Parathyroid adenoma (tissue), 2 donors: ENCODE results near the gene DAZ4.
"Not testable (repeated sequence)": the region's sequence is repeated elsewhere in the genome, so short reads cannot be mapped to it uniquely, and the experiment has no call there.

Experiments used
- H2AFZ ChIP-seq: fragments of 300-600 bp; sonication (generic); one replicate; pipeline ENCODE4 v1.7.0; 2017; ENCODE audit warnings: antibody characterized with exemption, mild to moderate bottlenecking
- H3K27ac ChIP-seq: fragments of 300-600 bp; sonication (generic); one replicate; pipeline ENCODE4 v1.7.0; 2017
- H3K27me3 ChIP-seq: fragments of 300-600 bp; sonication (generic); one replicate; pipeline ENCODE4 v1.7.0; 2017; ENCODE audit warnings: low read length; ENCODE audit not compliant: control insufficient read depth, insufficient read depth
- H3K36me3 ChIP-seq: fragments of 300-600 bp; sonication (generic); one replicate; pipeline ENCODE4 v1.7.0; 2017; ENCODE audit warnings: low read length; ENCODE audit not compliant: control insufficient read depth, insufficient read depth
- H3K4me1 ChIP-seq: fragments of 300-600 bp; sonication (generic); one replicate; pipeline ENCODE4 v1.7.0; 2017; ENCODE audit warnings: control low read depth
- H3K4me2 ChIP-seq: fragments of 300-600 bp; sonication (generic); one replicate; pipeline ENCODE4 v1.7.0; 2017; ENCODE audit warnings: low read length
- H3K4me3 ChIP-seq: fragments of 300-600 bp; sonication (generic); one replicate; pipeline ENCODE4 v1.7.0; 2017; ENCODE audit warnings: low read depth, low read length
- H3K79me2 ChIP-seq: fragments of 300-600 bp; sonication (generic); one replicate; pipeline ENCODE4 v1.7.0; 2017; ENCODE audit warnings: control low read depth
- H3K9ac ChIP-seq: fragments of 300-600 bp; sonication (generic); one replicate; pipeline ENCODE4 v1.7.0; 2017; ENCODE audit warnings: mild to moderate bottlenecking
- H3K9me3 ChIP-seq: fragments of 300-600 bp; sonication (generic); one replicate; pipeline ENCODE4 v1.7.0; 2017; ENCODE audit warnings: low read length; ENCODE audit not compliant: control insufficient read depth
- donor health status: primary hyperparathyroidism.

Gene DAZ4, protein sequence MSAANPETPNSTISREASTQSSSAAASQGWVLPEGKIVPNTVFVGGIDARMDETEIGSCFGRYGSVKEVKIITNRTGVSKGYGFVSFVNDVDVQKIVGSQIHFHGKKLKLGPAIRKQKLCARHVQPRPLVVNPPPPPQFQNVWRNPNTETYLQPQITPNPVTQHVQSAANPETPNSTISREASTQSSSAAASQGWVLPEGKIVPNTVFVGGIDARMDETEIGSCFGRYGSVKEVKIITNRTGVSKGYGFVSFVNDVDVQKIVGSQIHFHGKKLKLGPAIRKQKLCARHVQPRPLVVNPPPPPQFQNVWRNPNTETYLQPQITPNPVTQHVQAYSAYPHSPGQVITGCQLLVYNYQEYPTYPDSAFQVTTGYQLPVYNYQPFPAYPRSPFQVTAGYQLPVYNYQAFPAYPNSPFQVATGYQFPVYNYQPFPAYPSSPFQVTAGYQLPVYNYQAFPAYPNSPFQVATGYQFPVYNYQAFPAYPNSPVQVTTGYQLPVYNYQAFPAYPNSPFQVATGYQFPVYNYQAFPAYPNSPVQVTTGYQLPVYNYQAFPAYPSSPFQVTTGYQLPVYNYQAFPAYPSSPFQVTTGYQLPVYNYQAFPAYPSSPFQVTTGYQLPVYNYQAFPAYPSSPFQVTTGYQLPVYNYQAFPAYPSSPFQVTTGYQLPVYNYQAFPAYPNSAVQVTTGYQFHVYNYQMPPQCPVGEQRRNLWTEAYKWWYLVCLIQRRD

GRCh38 chrY:24833619-24834018 is at the start of gene DAZ4:
TSS of gene DAZ4 (plus strand) at chrY:24833919. CDS start at chrY:24834127, 208 bp downstream.
- not testable (repeated sequence) for H3K27ac ChIP-seq, H3K9ac ChIP-seq, H3K36me3 ChIP-seq, H3K27me3 ChIP-seq, H3K4me1 ChIP-seq, H3K9me3 ChIP-seq, H2AFZ ChIP-seq, H3K4me2 ChIP-seq, H3K4me3 ChIP-seq, H3K79me2 ChIP-seq

GRCh38 chrY:24813293-24813692 is 20.4 kb upstream of the DAZ4 start, which contains the start of gene DAZ3:
TSS of gene DAZ3 (minus strand) at chrY:24813393. CDS start at chrY:24813185, 208 bp downstream.
- H3K4me3 ChIP-seq, H3K4me1 ChIP-seq, H3K79me2 ChIP-seq, H3K27me3 ChIP-seq, H2AFZ ChIP-seq, H3K9ac ChIP-seq, H3K36me3 ChIP-seq, H3K27ac ChIP-seq, H3K9me3 ChIP-seq, H3K4me2 ChIP-seq: not testable (repeated sequence)

GRCh38 chrY:24821836-24822235 is 11.9 kb upstream of the DAZ4 start:
- not testable (repeated sequence) for H3K4me3 ChIP-seq, H3K27ac ChIP-seq, H3K9ac ChIP-seq

GRCh38 chrY:24824184-24824879 is 9.4 kb upstream of the DAZ4 start:
- H3K4me3 ChIP-seq, H3K79me2 ChIP-seq, H3K36me3 ChIP-seq, H3K4me1 ChIP-seq, H3K27me3 ChIP-seq, H3K9ac ChIP-seq, H3K27ac ChIP-seq, H2AFZ ChIP-seq, H3K9me3 ChIP-seq, H3K4me2 ChIP-seq: not testable (repeated sequence)

More at GRCh38 chrY:24821836-24822235, 11.9 kb upstream of the DAZ4 start:
- not testable (repeated sequence) for H2AFZ ChIP-seq, H3K36me3 ChIP-seq, H3K27me3 ChIP-seq, H3K9me3 ChIP-seq, H3K4me2 ChIP-seq, H3K4me1 ChIP-seq, H3K79me2 ChIP-seq

- H3K79me2 ChIP-seq, H3K9me3 ChIP-seq, H3K4me3 ChIP-seq, H3K4me1 ChIP-seq, H3K36me3 ChIP-seq, H2AFZ ChIP-seq, H3K27me3 ChIP-seq, H3K27ac ChIP-seq, H3K4me2 ChIP-seq, H3K9ac ChIP-seq: not testable (repeated sequence)
These were observed 8.7 kb upstream of the DAZ4 start for GRCh38 chrY:24825069-24825468.
